DMS53 treated with DMSO at 0.1 percent for 48 hours (cell line): Measurements from ENCODE around the gene DDN.
A peak's percentile ranks its signal among the peaks of the same experiment; 100 is the strongest.

Experiments
- DNase-seq: peaks from one replicate; lab custom pipeline; 2025; ENCODE audit not compliant: unreplicated experiment; lab: John Stamatoyannopoulos, UW

The DDN gene

GRCh38 chr12:48999371-49000131, at the start of gene DDN:
Gene DDN, minus strand, starts transcription at chr12:48999375. Its CDS starts 88 bp downstream, at chr12:48999287.
- DNase-seq: peak; percentile 36

GRCh38 chr12:49048953-49049352, 49.8 kb upstream of the DDN start:
- no peak for DNase-seq

DNA sequence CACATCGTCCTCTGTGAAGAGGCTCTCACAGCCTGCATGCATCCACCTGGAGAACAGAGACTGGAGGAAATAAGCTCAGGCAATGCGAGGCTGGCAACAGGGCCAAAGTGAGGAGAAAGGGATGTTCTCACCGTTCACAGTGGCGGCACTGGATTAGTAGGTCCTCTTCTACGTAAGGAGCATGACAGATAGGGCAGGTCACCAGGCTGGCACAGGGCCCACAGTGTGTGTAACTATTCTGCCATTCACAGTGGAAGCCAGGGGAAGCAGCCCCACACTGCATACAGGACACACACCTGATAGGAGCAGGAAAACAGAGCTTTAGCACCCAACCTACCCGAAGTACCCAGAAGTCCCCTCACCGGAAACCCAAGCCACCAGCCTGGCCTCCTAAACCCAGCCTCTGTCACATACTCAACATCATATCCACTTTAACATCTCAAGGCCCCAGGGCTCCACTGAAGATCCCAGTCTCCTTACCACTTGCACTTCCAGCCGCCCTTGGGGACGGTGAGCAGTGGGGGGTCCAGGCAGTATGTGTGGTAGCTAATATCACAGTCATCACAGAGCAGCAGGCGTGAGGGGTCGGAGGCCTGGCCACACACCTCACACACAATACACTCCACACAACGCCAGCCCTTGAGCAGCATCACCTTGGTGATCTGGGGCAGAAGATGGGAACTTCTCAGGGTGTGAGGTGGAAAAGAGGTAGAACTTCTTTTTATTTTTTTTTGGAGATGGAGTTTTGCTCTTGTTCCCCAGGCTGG, 47.1 kb upstream of the DDN start:
- no peak for DNase-seq

GRCh38 chr12:49044660-49045059, 45.5 kb upstream of the DDN start:
- no peak for DNase-seq

DNA sequence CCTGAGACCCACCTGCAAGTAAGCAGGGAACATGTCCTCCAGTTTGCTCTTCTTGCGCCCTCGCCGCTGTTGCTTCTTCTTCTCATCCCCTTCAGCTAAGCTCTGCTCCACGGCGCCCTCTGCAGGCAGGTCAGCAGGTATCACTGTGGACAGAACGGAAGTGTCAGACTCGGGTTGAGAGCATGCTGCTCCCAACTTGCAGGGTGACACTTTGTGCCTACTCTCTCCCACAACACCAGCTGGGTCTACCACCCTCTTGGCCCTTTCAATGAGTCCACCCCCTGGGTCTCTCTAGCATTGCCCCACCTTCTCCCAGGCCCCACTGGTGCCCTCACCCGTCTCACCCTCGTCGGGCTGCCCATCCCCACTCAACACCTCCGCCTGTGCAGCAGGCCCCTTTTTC, 44.7 kb upstream of the DDN start:
- DNase-seq: peak; percentile 63

DNA sequence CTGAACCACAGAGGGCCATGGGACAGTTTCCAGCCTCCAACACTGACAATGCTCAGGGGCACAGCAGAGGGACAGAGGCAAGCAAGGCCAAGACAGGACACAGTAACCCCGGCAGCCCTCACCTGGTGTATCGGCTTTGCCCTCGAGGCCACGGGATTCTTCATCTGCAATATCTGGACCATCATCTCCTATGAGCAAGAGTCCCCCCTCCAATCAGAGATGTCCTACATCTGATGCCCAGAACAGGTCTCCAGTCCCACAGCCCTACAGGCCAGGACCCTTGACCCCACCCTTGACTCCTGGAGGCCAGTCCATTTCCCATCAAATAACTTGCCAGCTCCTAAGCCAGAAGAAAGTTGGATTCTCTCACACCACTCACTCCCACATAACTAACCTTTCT, 44.1 kb upstream of the DDN start:
- DNase-seq: no peak

DNA sequence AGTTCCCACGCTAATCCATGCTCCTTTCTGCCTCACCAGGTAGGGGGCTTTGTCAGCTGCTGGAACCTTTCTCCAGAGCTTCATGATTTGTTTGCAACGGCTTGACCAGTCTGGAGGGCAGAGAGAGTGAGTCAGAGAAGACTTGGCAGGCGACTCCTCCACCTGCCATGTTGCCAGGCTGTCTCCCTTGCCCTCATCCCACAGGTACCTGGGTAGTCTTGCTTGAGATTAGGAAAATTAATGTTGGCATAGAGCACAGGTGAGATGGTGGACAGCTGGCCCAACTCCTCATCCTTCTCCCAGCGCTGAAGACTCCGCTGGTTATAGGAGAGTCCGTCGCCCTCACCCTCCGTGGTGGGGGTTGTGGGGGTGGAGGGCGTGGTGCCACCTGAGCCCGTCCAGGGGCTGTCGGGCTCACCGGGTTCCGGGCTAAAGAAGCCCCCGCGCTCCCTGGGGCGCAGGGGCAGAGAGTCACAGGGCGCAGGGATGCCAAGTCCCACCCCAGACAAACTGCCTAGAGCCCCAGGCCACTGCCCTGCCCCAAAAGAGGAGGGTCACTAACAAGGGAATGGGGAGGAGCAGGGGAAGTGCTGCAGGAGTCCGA, 42.8 kb upstream of the DDN start:
- DNase-seq: no peak

GRCh38 chr12:49041036-49041880, 42.1 kb upstream of the DDN start:
- DNase-seq: no peak

DNA sequence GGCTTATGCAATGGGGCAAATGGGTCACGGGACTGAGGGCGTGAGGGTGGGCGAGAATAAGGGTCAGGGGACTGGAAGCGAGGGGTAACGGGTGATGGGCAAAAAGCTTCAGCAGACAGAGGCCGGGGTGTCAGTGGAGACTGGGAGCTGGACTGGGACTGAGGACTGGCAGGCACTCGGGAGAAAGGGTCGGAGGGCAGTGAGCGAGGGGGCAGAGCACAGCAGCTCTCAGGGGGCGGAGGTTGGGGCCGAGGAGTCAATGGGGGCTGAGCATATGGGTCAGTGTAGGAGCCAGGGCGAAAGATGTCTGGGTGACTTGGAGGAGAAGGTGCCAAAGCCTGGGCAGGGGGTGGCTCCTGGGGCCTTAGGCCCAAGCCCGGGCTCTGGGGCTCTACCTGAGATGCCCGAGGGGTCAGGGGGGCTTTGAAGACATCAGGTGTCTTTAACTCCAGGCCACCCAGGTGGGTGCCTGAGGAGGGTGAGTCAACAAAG, 41.2 kb upstream of the DDN start:
- DNase-seq: no peak

GRCh38 chr12:49039421-49040363, 40.5 kb upstream of the DDN start:
- DNase-seq: no peak

- no peak for DNase-seq
These were observed 39.2 kb upstream of the DDN start for GRCh38 chr12:49038291-49038955.

DNA sequence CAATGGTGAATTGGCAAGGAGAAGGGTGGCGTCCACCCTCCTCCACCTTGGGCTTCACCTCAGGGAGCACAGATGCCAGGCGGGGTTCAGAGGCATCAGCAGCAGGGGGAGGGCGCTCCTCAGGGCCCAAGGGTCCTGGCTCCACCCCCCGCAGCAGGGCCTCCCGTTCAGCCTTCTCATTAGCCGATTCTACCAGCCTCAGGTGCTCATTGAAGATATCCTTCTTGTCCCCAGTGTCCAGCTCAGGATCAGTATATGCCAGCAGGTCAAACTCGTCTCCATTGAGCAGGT, 38.7 kb upstream of the DDN start:
- no peak for DNase-seq

DNA sequence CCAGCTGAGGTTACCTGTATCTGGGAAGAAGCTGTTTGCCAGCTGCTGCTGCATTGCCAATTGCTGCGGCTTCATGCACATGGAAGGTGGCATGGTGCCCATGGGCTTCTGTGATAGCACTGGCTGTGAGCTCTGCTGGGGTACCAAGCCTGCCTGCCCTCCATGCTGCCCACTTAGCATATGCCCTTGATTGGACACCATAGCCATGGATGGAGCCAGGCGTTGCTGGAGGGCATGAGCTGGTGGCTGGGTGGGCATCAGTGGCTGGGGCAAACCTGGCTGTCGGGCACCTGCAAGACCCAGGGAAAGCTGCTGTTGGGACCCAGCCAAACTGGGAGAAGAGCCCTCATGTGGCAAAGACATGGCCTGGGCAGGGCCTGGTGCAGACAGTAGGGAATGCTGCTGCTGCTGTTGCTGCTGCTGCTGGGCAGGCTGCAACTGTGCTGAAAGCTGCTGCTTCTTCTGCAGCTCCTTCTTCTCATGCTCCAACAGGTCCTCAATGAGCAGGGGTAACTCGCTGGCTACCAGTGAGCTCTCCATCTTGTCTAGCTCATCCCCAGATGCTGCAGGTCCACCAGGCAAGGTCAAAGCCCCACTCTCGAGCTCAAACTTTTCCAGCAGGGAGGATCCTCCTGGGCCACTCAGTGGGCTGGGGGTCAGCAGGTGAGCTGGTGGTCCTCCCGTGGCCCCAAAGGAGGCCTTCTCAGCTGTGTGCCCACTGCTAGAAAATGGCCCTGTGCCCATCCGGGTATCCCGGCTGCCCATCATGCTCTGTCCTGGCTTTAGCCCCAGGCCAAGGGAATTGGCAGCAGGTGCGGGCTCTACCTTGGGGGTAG, 38.2 kb upstream of the DDN start:
- DNase-seq: no peak

GRCh38 chr12:49036029-49036428, 36.9 kb upstream of the DDN start:
- no peak for DNase-seq

DNA sequence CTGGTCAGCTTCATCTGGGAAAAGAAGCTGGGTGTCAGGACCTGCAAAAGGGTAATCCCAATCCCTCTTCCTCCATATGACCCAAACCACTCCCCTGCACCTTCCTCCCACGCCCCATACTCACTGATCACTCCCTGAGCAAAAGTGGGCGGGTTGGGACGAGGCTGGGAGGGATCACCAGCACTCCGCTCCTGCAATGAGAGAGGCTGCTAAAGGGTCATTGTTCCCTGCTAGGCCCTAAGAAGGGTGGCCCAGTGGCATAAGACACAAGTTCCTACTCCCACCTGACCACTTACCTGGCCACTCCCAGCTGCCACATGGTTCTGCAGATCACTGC, 35.1 kb upstream of the DDN start:
- DNase-seq: no peak

- DNase-seq: no peak
These were observed 34.6 kb upstream of the DDN start for GRCh38 chr12:49033611-49034285.

DNA sequence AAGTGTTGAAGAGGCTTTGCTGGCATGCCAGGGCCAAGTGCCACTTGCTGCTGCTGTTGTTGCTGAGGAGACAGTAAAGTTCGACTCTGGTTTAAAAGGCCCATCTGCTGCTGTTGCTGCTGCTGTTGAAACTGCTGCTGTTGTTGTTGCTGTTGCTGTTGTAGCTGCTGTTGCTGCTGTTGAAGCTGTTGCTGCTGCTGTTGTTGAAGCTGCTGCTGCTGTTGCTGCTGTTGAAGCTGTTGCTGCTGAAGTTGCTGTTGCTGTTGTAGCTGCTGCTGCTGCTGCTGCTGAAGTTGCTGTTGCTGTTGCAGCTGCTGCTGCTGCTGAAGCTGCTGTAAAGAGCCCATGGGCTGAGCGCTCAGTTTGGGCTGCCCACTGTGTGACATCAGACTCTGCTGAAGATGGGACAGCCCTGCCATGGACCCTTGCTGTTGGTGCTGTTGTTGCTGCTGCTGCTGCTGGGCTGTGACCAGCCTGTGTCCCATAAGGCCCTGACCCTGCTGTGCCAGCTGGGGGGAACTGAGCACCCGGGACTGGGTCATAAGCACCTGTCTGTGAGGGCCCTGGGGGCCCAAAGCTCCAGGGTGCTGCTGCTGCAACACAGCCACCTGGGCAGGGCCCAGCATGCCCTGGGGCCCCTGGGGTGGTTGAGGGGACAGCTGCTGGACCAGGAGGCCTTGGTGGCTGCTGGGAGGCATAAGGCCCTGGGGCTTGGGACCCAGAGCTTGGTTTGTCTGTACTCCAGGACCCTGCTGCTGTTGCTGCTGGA, 33.7 kb upstream of the DDN start:
- no peak for DNase-seq

DNA sequence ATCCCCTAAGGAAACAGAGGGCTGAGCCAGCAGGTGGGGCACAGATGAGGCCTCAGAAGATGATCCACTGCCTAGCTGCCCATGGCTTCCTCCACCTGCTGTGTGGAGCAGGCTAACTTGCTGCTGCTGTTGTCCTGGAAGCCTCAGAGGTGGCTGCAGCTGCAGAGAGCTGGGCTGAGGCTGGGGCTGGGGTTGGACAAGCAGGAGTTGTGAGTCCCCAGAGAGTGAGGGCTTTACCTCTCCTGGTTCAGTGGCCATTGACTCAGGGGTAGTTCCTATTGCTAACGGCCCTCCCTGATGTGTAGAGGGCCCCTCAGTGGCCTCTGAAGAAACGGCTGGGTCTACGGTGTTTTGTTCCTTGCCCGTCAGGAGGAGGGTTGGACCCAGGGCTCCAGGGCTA, 33.1 kb upstream of the DDN start:
- DNase-seq: no peak
